Chondrocyte (in vitro differentiated cells): ENCODE data around the gene CHRDL2. TPM values are rescaled to one million over a fixed set of nuclear protein-coding genes. Genes with fewer than 3 reads are reported as not detected.

Experiments used
- DNase-seq: peaks from one replicate; pipeline ENCODE4 v3.0.0; 2021; ENCODE audit warnings: mixed read lengths, low spot score
- H3K27ac Mint-ChIP-seq: one replicate; pipeline ENCODE4 v1.8.0; 2021; ENCODE audit warnings: mild to moderate bottlenecking, moderate library complexity, mixed read lengths; ENCODE audit not compliant: unreplicated experiment
- H3K27me3 Mint-ChIP-seq: 2 replicates; pipeline ENCODE4 v1.8.0; 2021; ENCODE audit warnings: low read depth, mixed read lengths
- H3K36me3 Mint-ChIP-seq: 2 replicates; pipeline ENCODE4 v1.8.0; 2021; ENCODE audit warnings: low read depth, mixed read lengths
- H3K4me1 Mint-ChIP-seq: 2 replicates; pipeline ENCODE4 v1.8.0; 2021; ENCODE audit warnings: low read depth, mild to moderate bottlenecking, mixed read lengths
- H3K4me3 Mint-ChIP-seq: one replicate; pipeline ENCODE4 v1.8.0; 2021; ENCODE audit warnings: mild to moderate bottlenecking, moderate library complexity, mixed read lengths; ENCODE audit not compliant: unreplicated experiment
- H3K9me3 Mint-ChIP-seq: 2 replicates; pipeline ENCODE4 v1.8.0; 2021; ENCODE audit warnings: low read depth, mixed read lengths
- CTCF ChIP-seq: fragments of 200-600 bp; sonication (generic); IDR thresholded peaks from 2 replicates; pipeline ENCODE4 v1.5.0; 2021; ENCODE audit warnings: antibody characterized with exemption, mild to moderate bottlenecking, moderate library complexity
- total RNA-seq: library from RNA; stranded (reverse); gene quantifications from 3 replicates; pipeline ENCODE4 v1.2.1, GENCODE V29; 2021

The CHRDL2 gene
- total RNA-seq, 1 donor from 2014 or later: not detected

- Mint-ChIP-seq H3K27ac (no peak overlapping the region), H3K9me3 (no peaks in the 10 kb centered on the region), H3K4me1 (peaks cover 11% of the 10 kb centered on the region), H3K27me3 (no peaks in the 10 kb centered on the region), H3K4me3 (no peak overlapping the region), H3K36me3 (no peaks in the 10 kb centered on the region)
- DNase-seq: no peak
- TF ChIP-seq CTCF: no peak
These were observed 20.8 kb downstream of the CHRDL2 start for GRCh38 chr11:74710281-74710938.

DNA sequence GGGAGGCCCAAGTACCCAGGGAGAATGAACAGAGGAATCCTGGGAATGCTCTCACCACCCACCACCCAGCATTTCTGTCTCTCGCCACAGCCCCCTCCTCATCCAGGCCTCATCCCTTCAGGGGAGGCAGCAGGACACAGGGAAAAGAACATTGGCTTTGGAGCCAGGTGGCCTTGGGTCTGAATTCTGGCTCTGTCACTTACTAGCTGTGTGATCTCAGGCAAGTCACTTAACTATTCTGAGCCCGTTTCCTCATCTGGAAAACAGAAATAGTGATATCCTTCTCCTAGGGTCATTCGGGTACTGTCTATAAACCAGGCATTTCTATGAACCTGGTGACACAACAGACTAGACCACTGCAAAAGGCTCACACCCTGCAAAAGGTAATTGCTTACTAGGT is 22.1 kb downstream of the CHRDL2 start:
- no peaks in the 10 kb centered on the region for H3K36me3 Mint-ChIP-seq
- DNase-seq: no peak
- H3K27me3 Mint-ChIP-seq: no peaks in the 10 kb centered on the region
- no peaks in the 10 kb centered on the region for H3K9me3 Mint-ChIP-seq
- H3K27ac Mint-ChIP-seq: no peak overlapping the region
- peaks cover 11% of the 10 kb centered on the region for H3K4me1 Mint-ChIP-seq
- TF ChIP-seq CTCF: no peak
- H3K4me3 Mint-ChIP-seq: no peak overlapping the region

DNA sequence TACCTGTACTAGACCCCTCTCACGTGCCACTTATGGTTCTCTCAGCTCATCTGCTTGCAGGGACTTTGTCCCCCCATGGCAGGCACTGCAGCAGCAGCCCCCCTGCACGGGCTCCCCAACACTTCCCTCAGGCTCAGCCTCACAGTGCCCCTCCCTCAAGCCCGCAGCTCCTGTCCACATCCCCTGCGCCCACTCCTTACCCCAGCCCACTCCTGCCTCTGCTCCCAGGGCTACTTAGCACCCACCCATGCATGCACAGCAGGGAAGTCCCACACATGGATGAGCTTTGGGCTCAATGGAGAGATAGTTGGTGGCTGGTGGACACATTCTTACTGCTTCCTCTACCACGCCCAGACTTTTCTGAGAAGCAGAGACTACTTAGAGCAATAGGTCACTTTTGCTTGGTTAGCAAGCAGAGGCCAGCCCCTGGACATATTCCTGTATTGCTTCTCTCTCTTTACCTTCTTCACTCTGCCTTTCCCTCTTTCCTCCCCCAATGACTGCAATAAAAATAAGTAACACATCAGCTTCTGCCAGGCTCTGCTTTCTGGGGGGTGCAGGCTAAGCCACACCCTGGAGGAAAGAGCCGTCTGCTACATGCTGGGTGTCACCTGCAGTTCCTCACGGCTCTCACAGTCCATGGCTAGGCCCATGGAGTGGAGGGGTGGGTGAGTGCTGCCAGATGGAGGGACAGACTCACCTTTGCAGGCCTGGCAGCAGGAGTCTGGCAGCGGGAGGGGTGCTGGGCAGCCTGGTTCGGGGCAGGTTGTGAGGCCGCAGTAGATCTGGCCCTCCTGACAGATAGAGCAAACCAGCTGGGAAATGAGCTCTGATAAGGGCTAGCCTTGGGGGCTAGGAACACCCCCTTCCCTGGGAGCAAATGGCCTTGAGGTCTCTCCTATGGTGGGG is 23.4 kb downstream of the CHRDL2 start:
- Mint-ChIP-seq H3K27me3 (no peaks in the 10 kb centered on the region), H3K4me3 (no peak overlapping the region), H3K36me3 (no peaks in the 10 kb centered on the region), H3K9me3 (no peaks in the 10 kb centered on the region), H3K27ac (no peak overlapping the region), H3K4me1 (peaks cover 11% of the 10 kb centered on the region)
- no peak for TF ChIP-seq CTCF
- no peak for DNase-seq

DNA sequence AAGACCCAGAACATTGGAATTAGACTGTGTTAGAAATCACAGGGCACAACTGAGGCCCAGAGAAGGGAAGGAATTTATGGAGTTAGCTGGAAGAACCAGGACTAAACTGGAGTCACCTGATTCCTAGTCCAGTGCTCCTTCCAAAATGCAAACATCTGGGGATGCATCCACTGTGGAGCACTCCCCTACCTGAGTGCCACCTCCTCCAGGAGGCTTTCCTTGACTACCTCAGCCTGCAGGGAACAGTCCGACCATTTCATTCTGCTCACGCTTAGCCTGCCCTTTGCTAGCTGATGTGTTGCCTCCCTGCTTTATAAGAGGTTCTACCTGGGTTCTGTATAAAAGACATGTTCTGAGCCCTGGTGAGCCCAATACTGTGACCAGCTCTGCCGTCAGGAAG is 24.0 kb downstream of the CHRDL2 start:
- no peak for DNase-seq
- Mint-ChIP-seq H3K4me3 (no peak overlapping the region), H3K4me1 (peaks cover 11% of the 10 kb centered on the region), H3K27ac (no peak overlapping the region), H3K9me3 (no peaks in the 10 kb centered on the region), H3K27me3 (no peaks in the 10 kb centered on the region), H3K36me3 (no peaks in the 10 kb centered on the region)
- no peak for TF ChIP-seq CTCF

DNA sequence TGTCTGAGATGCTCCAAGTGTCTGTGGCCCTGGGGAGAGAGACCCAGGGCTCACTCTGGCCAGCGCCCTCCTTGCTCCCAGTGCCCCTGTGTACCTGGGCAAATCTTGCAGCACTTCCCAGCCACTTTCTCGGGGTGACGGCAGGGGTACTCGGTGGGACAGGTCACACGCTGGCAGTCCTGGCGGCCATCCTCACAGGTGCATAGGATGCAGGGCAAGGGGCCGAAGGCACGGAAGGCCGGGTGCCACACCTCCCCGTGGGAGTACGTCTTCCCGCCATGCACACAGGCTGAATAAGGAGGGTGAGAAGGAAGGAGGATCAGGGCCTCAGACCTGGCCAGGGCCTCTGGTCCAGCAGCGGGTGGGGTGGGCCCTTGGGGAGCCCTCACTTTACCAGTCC is 28.0 kb downstream of the CHRDL2 start:
- no peaks in the 10 kb centered on the region for H3K9me3 Mint-ChIP-seq
- no peak overlapping the region for H3K4me3 Mint-ChIP-seq
- TF ChIP-seq CTCF: no peak
- H3K27me3 Mint-ChIP-seq: no peaks in the 10 kb centered on the region
- no peaks in the 10 kb centered on the region for H3K36me3 Mint-ChIP-seq
- no peaks in the 10 kb centered on the region for H3K4me1 Mint-ChIP-seq
- DNase-seq: no peak
- no peak overlapping the region for H3K27ac Mint-ChIP-seq
